Thoracic aorta (tissue), 2 donors: ENCODE results near the gene GNGT1. TPM values are rescaled to one million over a fixed set of nuclear protein-coding genes. Genes with fewer than 3 reads are reported as not detected.
A peak's percentile ranks its signal among the peaks of the same experiment; 100 is the strongest.

Experiments used
- ATAC-seq: fragments of 150-250 bp; one replicate; pipeline ENCODE4 v1.8.0; 2017; ENCODE audit warnings: low read depth; ENCODE audit not compliant: insufficient number of reproducible peaks, low FRiP score
- DNase-seq: peaks from one replicate; pipeline ENCODE4 v3.0.0-alpha.2; 2020; ENCODE audit warnings: low spot score
- H3K27ac ChIP-seq, 2 donors: fragments of 200-600 bp; sonication (generic); 1 replicate in 1 of 2; 2 replicates in 1 of 2; pipeline ENCODE4 v1.5.1; 2016; ENCODE audit warnings: mild to moderate bottlenecking in 2 of 2, moderate library complexity in 2 of 2
- H3K27me3 ChIP-seq: fragments of 200-600 bp; sonication (generic); replicated peaks from 2 replicates; pipeline ENCODE4 v1.6.0; 2016; ENCODE audit warnings: mild to moderate bottlenecking; ENCODE audit not compliant: insufficient read depth
- H3K36me3 ChIP-seq: fragments of 200-600 bp; sonication (generic); one replicate; pipeline ENCODE4 v1.5.1; 2016
- H3K4me1 ChIP-seq, 2 donors: fragments of 200-600 bp; sonication (generic); 1 replicate in 1 of 2; 2 replicates in 1 of 2; pipeline versions ENCODE4 v1.5.1 to v1.6.0; 2016; ENCODE audit warnings: low read depth in 2 of 2, mild to moderate bottlenecking in 1 of 2; ENCODE audit not compliant: control insufficient read depth in 1 of 2
- H3K4me3 ChIP-seq: fragments of 200-600 bp; sonication (generic); 2 replicates; pipeline ENCODE4 v1.5.1; 2016; ENCODE audit warnings: mild to moderate bottlenecking
- H3K9me3 ChIP-seq: fragments of 200-600 bp; sonication (generic); 2 replicates; pipeline ENCODE4 v1.5.1; 2016
- CTCF ChIP-seq: fragments of 200-600 bp; sonication (generic); IDR thresholded peaks from one replicate; pipeline ENCODE4 v1.5.1; 2019; ENCODE audit warnings: antibody characterized with exemption
- total RNA-seq, 2 donors: library from RNA; depleted of rRNA; stranded (reverse); fragments of >200 nt; gene quantifications; one replicate each; pipeline versions ENCODE4 v1.1.0 to v1.2.3, GENCODE V29; 2016

The GNGT1 gene
- total RNA-seq, result not detected

DNA sequence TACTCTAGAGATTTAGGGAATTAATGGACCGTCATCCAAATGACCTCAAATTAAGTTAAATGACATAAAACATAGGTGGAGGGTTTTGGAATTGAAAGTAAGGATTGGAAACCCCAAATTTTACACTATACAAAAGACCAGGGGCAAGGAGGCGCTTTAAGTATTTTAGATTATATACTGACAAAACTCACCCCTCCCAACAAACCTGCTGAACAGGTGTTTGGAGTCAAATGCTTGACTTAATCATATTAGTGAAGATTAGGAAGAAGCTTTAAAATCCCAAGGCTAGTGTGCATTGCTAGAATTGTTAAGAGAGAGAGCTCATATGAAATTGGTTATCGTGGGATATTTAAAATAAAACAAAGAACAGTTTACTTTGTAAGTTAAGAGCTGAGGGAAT is at the start of gene GNGT1:
Gene GNGT1, plus strand, starts transcription at position 301 of the 400 bp plus-strand sequence. CDS start 180 bp downstream, outside the sequence.
- H3K27ac ChIP-seq, result no peak within 1 kb of the TSS
- H3K27me3 ChIP-seq, result no peaks in the 10 kb centered on the region
- DNase-seq (no peak), ATAC-seq (no peak)
- TF ChIP-seq CTCF, result no peak
- no peaks in the 10 kb centered on the region for H3K9me3 ChIP-seq
- H3K4me3 ChIP-seq, result no peak within 1 kb of the TSS
- H3K36me3 ChIP-seq, result no peaks in the 10 kb centered on the region
- peaks cover 0 to 10% of the 10 kb centered on the region in 2 donors for H3K4me1 ChIP-seq

DNA sequence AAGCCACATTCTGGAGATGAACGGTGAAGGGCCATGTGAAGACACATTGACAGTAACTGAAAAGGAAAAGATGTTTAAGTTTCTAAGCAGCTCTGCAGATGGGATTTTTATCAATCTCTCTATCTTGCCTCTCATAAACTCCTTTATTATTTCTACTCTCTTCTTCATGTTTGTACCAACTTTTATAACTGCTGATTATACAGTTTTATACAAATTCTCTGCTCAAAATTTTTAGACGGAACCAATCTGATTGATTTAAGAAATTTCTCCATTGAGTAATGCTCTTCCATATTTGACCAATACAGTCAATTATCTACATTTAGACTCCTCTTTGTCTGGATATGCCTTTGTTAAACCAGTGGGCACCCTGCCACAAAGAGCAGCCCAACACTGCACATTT is 47.5 kb upstream of the GNGT1 start:
- Histone ChIP-seq H3K27ac (no peak overlapping the region), H3K9me3 (no peaks in the 10 kb centered on the region), H3K4me1 (no peaks in the 10 kb centered on the region), H3K27me3 (no peaks in the 10 kb centered on the region), H3K36me3 (no peaks in the 10 kb centered on the region), H3K4me3 (no peak overlapping the region)
- ATAC-seq (no peak), DNase-seq (no peak)
- TF ChIP-seq CTCF, result no peak

GRCh38 chr7:93860261-93860660 is 46.1 kb upstream of the GNGT1 start:
- Histone ChIP-seq H3K27ac (no peak overlapping the region), H3K4me3 (no peak overlapping the region), H3K9me3 (no peaks in the 10 kb centered on the region), H3K27me3 (no peaks in the 10 kb centered on the region), H3K36me3 (no peaks in the 10 kb centered on the region), H3K4me1 (no peaks in the 10 kb centered on the region)
- DNase-seq, result no peak
- ATAC-seq, result no peak
- no peak for TF ChIP-seq CTCF

GRCh38 chr7:93861325-93861949 is 44.9 kb upstream of the GNGT1 start:
- no peaks in the 10 kb centered on the region for H3K27me3 ChIP-seq
- DNase-seq (no peak), ATAC-seq (no peak)
- H3K4me3 ChIP-seq, result no peak overlapping the region
- H3K36me3 ChIP-seq, result no peaks in the 10 kb centered on the region
- no peaks in the 10 kb centered on the region for H3K9me3 ChIP-seq
- peak; percentile 28 for TF ChIP-seq CTCF
- no peaks in the 10 kb centered on the region for H3K4me1 ChIP-seq
- no peak overlapping the region for H3K27ac ChIP-seq

GRCh38 chr7:93862651-93863050 is 43.7 kb upstream of the GNGT1 start:
- no peak for TF ChIP-seq CTCF
- Histone ChIP-seq H3K9me3 (no peaks in the 10 kb centered on the region), H3K36me3 (no peaks in the 10 kb centered on the region), H3K27me3 (no peaks in the 10 kb centered on the region), H3K4me1 (no peaks in the 10 kb centered on the region), H3K27ac (no peak overlapping the region), H3K4me3 (no peak overlapping the region)
- no peak for DNase-seq
- no peak for ATAC-seq
